GM12891 (cell line): ENCODE results near the gene FBF1.

Experiments
- PAX5 ChIP-seq: IDR thresholded peaks from 2 replicates; pipeline ENCODE4 v1.6.1; 2011; ENCODE audit warnings: low read length, moderate library complexity, mild to moderate bottlenecking; ENCODE audit not compliant: insufficient read depth, severe bottlenecking
- POLR2A ChIP-seq: IDR thresholded peaks from 2 replicates; pipeline ENCODE4 v1.6.1; 2011; ENCODE audit warnings: low read depth, low read length, control low read depth
- POLR2AphosphoS5 ChIP-seq: IDR thresholded peaks from 2 replicates; pipeline ENCODE4 v1.6.1; 2011; ENCODE audit warnings: low read depth, low read length, control low read depth
- SPI1 ChIP-seq: IDR thresholded peaks from 2 replicates; pipeline ENCODE4 v1.6.1; 2011; ENCODE audit warnings: low read depth, low read length, control low read depth
- TAF1 ChIP-seq: IDR thresholded peaks from 2 replicates; pipeline ENCODE4 v1.6.1; 2011; ENCODE audit warnings: low read depth, low read length, control low read depth

DNA sequence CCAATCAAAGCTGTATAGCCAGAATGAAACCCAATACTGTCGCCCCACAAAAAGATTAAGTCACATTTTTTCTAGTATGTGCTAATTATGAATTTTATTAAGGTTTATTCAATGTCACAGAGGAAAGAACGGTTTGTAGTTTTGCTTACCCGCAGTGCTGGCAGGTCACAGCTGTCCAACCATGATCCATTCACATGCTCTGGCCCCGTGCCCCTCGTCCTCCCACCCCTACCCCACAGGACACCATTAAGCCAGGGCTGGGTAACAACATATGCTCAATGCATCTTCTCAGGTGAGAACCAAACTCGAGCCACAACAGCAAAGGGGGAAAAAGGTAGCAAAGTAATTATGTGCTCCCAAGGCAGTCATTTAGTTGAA, 589 bp upstream of the FBF1 start:
- TF ChIP-seq POLR2A (no peak), TAF1 (no peak), PAX5 (no peak), POLR2AphosphoS5 (no peak), SPI1 (no peak)
